IMR-90 (cell line): Measurements from ENCODE around the gene MAMLD1.

ENCODE experiments used
- CEBPB ChIP-seq: IDR thresholded peaks from 2 replicates; pipeline ENCODE4 v1.6.1; 2012; ENCODE audit warnings: low read depth, low read length, improper control_type of control experiment
- MXI1 ChIP-seq: IDR thresholded peaks from 2 replicates; pipeline ENCODE4 v1.6.1; 2012; ENCODE audit warnings: low read depth, mild to moderate bottlenecking, low read length, moderate library complexity, borderline replicate concordance
- NFE2L2 ChIP-seq: fragments of 150-350 bp; IDR thresholded peaks from 2 replicates; pipeline ENCODE4 v1.6.1; 2016; ENCODE audit warnings: low read depth, mild to moderate bottlenecking, low read length
- SMC3 ChIP-seq: fragments of 150-350 bp; IDR thresholded peaks from 2 replicates; pipeline ENCODE4 v1.6.1; 2016; ENCODE audit warnings: low read depth, mild to moderate bottlenecking, antibody characterized with exemption, low read length, moderate library complexity
- TF ChIP-seq, protein P1 (sequence below): conservative IDR thresholded peaks from 2 replicates; pipeline ENCODE4 v1.5.1; 2012; ENCODE audit warnings: mild to moderate bottlenecking, low read depth, low read length, improper control_type of control experiment
- TF ChIP-seq, protein P2 (sequence below): fragments of 150-350 bp; IDR thresholded peaks from 2 replicates; pipeline ENCODE4 v1.6.1; 2016; ENCODE audit warnings: low read depth, mild to moderate bottlenecking, low read length, moderate library complexity, borderline replicate concordance

DNA sequence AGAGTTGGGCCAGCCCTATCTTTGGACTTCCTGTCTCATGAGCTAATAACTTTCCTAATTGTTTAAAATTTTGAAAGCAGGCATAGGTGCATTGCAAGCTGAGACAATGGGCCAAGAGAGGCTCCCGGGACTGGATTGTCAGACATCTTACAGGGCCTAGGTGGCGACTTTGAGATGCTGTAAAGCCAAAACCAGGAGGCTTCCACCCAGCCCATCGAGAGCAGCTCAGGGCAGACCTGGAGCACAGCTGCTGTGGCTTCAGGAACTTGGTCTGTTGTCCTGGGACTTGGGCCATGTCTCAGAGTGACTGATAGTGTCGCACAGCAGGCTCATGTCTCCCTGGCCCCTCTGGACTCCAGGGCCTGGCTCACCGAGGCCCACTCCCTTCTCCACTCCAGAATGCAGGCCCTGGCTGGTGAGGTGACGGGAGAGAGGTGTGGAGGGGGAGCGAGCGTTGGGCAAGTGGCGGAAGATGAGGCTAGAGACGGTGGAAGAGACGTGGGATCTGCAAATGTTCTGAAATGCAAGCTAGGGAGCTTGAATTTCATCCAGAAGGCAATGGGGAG lies 181.2 kb downstream of the MAMLD1 start:
- TF ChIP-seq NFE2L2 (no peak), MXI1 (no peak), CEBPB (no peak), SMC3 (no peak)
- TF ChIP-seq, protein P1, sequence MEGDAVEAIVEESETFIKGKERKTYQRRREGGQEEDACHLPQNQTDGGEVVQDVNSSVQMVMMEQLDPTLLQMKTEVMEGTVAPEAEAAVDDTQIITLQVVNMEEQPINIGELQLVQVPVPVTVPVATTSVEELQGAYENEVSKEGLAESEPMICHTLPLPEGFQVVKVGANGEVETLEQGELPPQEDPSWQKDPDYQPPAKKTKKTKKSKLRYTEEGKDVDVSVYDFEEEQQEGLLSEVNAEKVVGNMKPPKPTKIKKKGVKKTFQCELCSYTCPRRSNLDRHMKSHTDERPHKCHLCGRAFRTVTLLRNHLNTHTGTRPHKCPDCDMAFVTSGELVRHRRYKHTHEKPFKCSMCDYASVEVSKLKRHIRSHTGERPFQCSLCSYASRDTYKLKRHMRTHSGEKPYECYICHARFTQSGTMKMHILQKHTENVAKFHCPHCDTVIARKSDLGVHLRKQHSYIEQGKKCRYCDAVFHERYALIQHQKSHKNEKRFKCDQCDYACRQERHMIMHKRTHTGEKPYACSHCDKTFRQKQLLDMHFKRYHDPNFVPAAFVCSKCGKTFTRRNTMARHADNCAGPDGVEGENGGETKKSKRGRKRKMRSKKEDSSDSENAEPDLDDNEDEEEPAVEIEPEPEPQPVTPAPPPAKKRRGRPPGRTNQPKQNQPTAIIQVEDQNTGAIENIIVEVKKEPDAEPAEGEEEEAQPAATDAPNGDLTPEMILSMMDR: no peak
- TF ChIP-seq, protein P2, sequence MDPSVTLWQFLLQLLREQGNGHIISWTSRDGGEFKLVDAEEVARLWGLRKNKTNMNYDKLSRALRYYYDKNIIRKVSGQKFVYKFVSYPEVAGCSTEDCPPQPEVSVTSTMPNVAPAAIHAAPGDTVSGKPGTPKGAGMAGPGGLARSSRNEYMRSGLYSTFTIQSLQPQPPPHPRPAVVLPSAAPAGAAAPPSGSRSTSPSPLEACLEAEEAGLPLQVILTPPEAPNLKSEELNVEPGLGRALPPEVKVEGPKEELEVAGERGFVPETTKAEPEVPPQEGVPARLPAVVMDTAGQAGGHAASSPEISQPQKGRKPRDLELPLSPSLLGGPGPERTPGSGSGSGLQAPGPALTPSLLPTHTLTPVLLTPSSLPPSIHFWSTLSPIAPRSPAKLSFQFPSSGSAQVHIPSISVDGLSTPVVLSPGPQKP: no peak
